HG03521 (cell line): ENCODE results near the gene GRID1.
"Not testable (repeated sequence)": the region's sequence is repeated elsewhere in the genome, so short reads cannot be mapped to it uniquely, and the experiment has no call there.

ENCODE experiments used
- ATAC-seq: cut with Tn5 transposase; IDR thresholded peaks from one replicate; pipeline ENCODE4 v1.9.1; 2021; ENCODE audit warnings: mild to moderate bottlenecking, moderate library complexity; ENCODE audit not compliant: unreplicated experiment

The GRID1 gene

DNA sequence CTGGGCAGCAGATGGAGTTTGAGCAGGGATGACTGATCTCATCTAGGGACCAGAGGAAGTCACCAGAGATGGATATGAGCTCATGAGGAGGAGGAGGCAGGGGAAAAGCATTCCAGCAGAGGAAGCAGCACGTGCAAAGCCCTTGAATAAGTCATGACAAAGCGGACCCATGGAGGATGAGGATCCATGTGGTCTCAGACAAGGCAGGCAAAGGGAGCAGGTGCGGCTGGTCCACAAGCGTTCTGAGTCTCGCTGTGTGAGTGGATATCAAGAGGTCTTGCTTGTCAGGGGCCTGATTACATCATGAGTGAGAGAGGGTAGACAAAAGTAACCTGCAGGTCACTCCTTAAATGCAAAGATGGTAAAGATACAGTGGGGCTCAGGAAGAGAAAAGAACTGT, 307.6 kb downstream of the GRID1 start:
- no peak for ATAC-seq

DNA sequence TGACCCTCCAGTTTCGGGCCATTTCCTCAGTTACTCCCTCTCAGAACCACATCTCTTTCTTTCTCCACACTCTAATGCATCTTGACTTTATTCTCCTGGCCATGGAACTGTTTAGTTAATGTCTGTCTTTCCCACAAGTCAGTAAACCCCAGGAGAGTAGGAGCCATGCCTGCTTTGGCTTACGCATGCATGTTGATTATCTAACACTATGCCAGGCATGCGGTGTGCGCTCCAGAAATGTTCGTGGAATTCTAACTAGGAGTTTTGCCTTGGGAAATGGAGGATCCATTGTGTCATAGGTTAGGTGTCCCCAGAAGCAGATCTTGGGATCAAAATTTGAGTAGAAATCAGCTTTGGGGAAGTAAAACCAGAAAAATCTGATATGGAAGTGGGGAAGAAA, 308.9 kb downstream of the GRID1 start:
- ATAC-seq = no peak

DNA sequence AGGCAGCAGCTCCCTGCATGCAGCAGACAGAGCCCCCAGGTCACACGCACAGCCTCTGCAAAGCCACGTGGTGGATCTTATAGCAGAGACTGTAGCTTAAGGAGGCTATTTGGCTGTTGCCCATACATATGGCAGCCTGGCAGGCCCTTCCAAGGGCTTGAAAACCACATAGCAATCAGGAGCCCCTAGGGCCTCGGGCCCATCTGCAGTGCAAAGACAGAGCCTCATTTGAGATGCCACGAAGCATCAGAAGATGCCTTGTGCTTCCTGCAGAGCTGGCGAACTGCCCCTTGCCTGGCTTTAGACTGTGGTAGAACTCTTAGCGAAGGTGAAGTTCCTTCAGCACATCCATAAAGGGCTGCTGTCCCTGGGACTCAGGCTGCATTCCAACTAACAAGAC, 309.9 kb downstream of the GRID1 start:
- ATAC-seq = no peak

DNA sequence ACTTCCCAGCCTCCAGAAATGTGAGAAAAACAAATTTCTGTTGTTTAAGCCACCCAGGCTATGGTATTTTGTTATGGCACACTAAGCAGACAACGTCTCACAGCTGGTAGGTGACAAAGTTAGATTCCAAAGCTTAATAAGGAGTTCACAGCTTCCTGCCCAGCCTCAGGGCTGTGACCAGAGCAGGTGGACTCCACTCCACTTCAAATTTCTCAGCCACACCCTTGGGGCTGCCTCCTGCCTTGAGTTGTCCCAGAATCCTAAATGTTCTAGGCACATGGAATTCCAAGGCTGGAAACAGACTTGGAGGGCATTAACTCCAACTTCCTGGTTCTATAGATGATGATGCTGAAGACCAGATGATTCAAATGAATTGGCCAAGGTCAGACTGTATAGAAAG, 310.7 kb downstream of the GRID1 start:
- ATAC-seq = no peak

DNA sequence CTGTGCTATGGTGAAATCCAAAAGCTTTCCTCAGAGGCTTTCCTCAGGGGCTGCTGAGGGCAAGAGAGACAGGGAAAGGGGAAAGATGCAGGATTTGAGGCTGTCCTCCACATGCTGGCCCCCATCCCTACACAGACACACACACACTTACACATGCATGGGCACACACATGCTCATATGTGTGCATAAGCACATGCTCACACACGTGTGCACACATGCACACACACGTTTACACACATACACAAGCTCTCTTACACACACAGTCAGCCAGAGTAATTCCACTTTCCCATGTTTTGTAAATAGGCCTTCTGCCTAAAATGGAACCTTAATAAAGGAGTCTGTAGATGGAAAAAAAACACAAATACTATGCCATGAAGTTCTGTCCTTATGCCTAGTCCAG, 312.9 kb downstream of the GRID1 start:
- ATAC-seq = no peak

DNA sequence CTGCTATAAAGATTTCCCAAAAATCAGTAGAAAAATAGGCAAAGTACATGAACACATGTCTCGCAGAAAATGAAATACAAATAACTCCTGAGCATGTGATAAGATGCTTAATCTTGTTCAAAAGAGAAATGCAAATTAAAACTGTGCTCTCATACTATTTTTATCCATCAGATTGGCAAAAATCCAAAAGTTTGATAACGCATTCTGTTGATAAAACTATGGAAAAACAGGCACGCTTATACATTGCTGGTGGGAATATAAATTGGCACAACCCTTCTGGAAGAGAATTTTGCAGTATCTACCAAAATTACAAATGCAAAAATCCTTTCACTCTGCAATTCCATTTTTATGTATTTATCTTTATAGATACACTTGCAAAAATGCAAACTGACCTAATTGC, 315.0 kb downstream of the GRID1 start:
- no peak for ATAC-seq

DNA sequence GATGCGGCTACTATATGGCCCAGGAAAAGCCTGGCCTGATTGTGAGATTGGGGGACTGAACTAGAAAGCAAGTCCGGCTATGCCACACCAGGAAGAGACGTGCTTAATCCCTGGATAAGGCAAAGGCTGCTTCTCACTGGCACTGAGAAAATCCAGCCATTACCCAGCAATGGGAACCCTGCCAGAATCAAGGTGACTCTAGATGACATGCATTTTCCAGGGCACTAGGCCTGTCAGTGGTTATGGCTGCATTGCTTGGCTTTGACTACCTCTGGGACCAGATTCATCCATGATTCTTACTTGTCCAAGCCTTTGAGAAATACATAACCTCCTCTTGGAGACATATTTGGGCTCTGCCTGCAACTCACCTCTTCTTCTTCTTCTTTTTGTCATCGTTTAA, 317.2 kb downstream of the GRID1 start:
- no peak for ATAC-seq

DNA sequence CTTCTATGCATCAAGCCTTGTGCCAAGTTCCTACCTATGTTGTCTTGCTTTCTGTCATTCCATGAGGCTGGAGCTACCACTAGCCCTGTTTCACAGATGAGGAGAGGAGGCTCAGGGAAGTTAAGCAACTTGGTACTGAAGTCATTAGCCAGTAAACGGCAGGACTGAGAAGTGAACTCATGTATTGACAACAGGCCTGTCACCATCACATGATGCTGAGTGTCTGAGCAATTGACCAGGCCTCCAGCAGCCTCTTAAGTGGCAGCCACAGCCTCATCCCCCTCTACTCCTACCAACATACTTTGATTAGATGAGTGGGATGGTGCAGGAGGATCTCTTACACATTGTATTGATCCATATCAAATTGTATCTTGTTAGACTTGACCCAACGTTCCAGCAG, 317.6 kb downstream of the GRID1 start:
- no peak for ATAC-seq

DNA sequence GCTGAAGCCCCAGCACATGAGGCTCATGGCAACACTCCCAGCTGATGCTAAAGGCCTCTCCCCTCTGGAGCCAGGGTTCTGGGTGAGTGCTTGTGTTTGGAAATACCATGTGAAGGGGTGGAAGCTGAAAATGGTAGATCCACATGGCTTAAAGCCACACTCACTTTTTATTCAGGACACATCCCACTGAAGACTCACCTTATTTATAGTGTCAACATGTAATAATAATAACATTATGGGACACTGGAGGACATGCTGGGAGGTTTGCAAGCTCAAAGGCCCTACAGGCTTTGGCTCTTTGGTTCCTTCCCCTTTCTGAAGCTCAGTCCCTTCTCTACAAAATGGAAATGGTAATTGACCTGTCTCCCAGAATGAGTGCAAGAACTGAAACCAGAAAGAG, 318.0 kb downstream of the GRID1 start:
- no peak for ATAC-seq

DNA sequence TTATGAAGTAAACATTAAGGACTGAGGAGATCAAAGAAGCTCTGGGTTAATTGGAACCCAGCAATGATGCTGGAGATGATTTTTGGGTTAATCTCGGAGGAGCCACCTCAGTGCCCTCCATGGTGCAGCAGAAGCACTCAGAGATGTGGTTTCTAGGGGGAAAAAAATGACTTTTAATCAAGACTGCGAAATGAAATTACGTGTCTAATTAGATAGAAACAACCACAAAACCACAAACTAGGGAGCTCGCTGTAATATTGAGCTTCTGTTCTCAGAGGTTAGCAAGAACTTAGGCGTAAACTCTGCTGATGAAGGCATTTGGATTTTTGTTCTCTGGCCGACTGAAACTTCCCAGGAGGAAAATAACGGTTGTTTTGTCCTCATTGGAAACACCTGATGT, 319.0 kb downstream of the GRID1 start:
- no peak for ATAC-seq

DNA sequence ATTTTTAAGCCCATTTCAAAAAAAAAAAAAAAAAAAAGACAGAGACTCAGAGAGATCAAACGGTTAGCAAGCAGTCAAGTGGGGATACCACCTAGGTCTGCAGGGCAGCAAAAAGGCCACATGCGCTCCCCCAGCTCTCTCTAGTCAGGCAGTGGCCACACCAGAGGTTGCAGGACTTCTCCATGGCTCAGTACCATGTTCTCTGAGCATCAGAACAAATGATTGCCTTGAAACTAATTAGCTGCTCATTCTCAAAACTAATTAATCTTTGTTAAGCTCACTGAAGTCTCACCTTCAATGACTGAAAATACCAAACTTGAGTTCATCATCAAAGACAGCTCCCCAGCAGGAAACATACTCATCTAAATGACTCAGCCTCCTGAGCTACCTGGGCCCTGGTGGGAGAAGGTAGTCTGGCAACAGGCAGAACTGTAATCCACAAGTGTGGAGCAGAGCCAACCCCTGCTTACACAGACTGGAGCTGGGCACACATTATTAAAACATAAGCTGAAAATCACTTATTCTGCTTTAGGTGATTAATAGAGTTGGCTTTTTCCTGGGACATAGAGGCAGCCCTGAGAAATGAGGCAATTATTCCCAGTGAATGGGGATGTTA, 319.6 kb downstream of the GRID1 start:
- ATAC-seq = no peak

DNA sequence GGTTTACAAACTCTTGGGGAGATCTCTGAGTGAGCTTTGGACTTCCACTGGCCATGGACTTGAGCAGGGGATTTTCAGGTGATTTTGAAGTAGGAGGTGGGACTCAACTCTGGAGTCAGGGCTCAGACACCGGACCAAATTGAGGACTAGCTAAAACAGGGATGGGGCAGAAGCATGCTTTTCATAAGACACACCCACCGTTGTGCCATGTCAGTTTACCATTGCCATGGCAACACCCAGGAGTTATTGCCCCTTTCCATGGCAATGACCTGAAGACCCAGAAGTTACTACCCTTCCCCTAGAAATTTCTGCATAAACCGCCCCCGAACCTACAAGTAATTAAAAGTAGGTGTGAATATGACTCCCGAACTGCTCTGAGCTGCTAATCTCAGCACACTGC, 320.7 kb downstream of the GRID1 start:
- no peak for ATAC-seq

DNA sequence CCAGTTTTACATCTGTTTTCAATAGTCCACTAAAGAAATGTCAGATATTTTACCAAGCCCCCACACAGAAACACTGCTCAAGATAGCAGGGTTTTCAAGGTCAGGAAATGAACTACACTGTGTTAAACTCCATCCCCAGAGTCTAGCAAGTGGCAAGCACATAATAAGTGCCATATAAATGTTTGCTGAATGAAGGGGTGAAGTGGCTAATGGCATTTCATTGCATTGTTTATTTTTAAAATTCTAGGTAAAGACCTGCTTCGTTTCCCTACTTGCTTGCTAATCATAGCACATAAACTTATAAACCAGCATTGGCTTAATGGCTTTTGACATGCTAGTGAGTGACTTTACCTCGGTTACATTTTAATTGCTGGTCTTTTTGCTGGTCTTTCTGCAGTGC, 322.6 kb downstream of the GRID1 start:
- ATAC-seq = no peak

DNA sequence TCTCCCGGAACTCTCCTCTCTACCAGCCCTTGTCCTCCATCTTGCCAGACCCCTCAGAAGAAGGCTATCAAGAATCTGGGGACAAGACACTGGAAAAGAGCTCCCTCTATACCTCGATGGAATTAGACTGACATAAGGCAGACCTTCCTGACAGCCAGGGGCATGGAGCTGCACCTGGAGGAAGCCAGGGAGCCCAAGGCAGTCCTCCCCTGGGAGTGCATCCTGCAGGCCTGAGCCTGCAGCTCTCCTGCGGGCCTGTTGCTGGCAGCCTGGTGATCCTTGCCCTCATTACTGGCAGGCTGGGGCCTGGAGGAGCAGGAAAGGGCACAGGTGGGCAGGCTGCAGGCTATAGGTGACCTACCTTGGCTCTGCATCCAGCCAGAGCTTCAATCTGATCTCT, 323.4 kb downstream of the GRID1 start:
- no peak for ATAC-seq

DNA sequence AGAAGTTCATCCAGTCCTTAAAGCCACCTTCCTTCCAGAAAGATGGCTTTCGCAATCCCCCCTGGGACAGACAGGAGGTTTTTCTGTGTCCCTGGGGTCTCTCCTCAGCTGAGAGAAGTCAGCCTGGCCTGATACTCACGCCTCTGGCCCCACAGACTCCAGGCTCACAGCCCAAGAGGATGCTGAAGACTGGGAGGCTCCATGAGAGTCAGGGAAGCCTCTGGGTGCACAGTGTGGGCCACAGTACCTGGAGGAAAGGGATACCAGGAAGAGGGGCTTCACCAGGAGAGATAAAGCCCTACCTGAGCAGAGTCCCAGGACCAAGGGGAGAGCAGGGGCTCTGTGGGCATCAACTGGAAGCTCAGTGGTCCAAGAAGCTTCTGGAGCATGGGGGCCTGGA, 324.4 kb downstream of the GRID1 start:
- no peak for ATAC-seq

DNA sequence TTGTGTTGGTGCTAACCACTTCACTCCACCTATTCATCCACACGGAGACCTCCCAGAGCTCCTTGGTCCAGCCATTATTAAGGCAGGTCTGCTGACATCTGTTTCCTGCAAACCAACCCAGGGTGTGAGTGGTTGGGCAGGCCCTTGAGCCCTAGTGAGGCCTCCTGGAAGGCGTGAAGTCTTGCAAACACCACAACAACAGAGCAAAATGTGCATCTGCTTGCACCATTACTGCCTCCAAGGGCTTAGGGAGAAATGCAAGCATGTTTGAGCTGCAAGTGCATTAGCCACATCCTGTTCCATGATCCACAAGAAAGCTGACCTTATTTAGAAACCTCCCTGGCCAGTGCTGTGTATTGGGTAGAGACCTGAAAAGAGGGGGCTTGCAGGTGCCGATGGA, 325.5 kb downstream of the GRID1 start:
- no peak for ATAC-seq

DNA sequence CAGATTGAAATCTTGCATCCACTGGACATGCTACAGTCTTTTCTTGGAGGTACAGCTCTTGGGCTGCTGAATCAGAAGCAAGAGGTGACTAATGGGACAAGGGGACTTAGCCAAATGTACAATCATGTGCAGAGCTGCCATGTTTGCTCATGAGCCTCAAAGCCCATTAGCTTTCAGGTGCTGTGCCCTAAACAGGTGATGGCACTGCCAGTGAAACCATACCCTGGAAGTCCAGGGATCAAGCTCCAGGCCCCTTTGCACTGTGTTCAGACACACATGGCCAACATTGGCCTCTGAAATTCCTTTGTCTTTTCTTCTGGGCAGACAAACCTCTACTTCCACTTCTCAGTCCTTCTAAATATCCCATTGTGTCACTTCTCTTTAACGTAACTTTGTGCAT, 328.2 kb downstream of the GRID1 start:
- ATAC-seq = no peak

DNA sequence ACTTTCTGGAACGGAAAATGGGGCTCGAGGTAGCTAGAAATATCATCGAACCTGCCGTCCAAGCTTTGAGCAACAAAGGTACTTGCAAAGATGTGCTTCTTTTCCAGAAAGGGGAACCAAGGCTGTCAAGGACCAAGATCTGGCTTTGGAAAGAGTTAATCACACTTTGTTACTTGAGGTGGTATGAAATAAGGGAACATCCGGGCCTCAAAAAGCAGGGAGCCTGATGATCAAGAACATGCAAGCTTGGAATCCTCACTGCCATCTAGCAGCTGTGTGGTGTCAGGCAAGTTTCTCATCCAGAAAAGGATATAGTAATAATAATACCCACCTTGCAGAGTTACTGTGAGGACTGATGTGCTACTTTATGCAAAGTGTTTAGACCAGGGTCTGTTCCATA, 329.5 kb downstream of the GRID1 start:
- ATAC-seq = no peak

DNA sequence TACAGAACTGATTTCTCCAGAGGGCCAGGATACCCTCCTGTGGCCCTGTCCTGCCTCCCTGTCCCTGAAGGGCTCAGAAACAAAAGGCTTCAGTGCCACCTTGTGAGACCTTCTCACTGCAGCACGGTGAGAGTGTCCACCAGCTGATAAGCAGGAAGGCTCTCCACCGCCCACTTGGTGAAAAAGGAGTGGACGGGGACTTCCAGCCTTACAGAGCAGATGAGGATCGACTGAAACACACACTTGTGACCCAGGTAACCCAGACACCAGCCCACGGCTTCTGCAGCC, 330.1 kb downstream of the GRID1 start:
- no peak for ATAC-seq

DNA sequence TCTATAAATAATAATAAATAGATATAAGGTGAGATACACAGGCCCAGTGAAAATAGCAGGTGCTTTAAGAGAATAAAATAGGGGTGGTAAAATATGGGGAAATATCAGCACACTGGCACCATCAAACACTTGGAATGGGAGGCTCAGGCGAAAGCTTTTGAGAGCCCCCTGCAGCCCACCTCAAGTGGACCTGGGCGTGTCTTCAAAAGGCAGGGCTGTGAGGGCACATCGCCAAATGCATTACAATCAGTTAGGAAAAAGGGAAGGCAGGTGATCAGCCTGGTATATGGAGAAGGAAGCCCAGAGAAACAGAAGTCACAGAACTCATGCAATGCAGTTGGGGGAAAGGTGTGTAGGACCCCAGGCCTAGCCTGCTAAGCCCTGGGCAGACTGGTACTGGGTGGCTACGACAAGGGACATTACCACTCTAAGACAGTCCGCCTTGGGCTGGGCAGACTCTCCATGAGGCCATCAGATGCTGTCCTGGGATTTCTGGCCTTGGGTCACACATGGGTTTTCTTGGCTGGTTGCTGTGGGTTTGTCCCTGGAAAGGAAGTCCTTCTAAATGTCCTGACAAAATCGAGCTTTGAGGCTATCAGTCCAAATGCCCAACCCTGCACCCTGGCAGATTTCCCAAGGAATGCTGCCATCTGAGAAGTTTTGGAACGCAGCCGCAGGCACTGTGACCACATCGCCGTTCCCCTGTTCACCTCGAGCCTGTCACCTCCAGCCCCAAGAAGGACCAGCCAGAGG, 330.6 kb downstream of the GRID1 start:
- ATAC-seq = no peak

DNA sequence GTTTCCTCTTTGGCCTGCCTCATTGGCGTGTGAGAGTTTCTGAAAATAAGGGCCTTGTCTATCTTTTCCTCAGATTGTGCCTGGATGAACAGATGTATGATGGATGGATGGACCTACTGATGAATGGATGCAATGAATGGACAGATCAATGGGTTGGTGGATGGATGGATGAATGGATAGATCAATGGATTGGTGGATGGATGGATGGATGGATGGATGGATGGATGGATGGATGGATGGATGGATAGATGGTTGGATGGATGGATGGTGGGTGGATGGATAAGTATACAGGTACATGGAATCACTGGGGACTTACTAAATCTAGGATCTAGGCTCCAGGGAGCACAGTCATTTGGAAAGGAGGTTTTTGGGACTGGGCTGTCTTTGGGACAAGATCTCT, 331.9 kb downstream of the GRID1 start:
- no peak for ATAC-seq

DNA sequence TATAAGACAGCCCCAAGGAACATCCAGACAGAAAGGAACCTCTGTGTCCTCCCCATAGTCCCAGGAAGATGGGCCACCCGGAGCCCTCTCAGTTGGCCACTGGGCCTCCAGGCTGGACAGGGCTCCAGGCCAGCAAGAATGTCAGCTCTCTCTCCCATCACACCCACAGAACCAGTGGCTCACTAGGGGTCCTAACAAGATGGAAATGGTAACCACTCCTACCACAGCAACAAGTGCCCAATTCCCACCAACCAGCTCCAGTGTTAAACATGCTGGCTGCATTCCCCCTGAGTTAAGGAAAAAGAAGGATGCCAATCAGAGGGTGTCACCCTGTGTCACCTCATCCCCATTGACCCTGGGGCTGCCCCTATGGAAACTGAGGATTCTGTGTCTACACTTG, 333.0 kb downstream of the GRID1 start:
- ATAC-seq = no peak

DNA sequence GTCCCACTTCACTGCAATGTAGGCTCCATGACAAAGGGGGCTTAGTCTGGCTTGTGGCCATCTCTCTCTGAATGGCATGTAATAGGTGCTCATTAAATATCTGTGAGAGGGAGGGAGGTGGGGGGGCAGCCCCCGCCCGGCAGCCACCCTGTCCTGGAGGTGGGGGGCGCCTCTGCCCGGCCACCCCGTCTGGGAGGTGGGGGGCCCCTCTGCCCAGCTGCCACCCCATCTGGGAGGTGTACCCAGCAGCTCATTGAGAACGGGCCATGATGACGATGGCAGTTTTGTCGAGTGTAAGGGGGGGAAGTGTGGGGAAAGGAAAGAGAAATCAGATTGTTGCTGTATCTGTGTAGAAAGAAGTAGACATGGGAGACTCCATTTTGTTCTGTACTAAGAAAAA, 334.5 kb downstream of the GRID1 start:
- not testable (repeated sequence) for ATAC-seq
